GM12892 (cell line): ENCODE data around the gene PDGFB.

Source experiments
- POLR2A ChIP-seq: IDR thresholded peaks from 2 replicates; pipeline ENCODE4 v1.6.1; 2011; ENCODE audit warnings: low read depth, low read length, control low read depth
- POLR2AphosphoS5 ChIP-seq: IDR thresholded peaks from 2 replicates; pipeline ENCODE4 v1.6.1; 2011; ENCODE audit warnings: low read depth, low read length, control low read depth
- TAF1 ChIP-seq: IDR thresholded peaks from 2 replicates; pipeline ENCODE4 v1.6.1; 2011; ENCODE audit warnings: low read depth, mild to moderate bottlenecking, control low read depth, low read length, borderline replicate concordance

DNA sequence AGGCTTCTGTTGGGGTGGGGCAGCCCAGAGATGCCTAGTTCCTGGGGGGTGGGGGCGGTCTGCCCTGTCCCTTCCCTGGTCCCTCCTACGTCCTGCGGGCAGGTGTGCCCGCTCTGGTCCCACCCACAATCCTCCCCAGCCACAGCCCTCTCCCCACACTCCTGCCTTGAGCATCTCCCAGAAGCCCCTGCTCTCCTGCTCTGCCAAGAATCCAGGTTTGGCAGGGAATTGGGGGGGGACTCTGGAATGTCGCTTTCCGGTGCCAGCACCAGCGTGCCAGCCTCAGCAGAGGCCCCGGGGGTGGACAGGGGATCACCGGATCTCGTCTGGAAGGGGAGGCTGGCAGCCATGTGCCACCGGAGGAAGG, 11.4 kb upstream of the PDGFB start:
- TF ChIP-seq POLR2AphosphoS5 (no peak), POLR2A (no peak), TAF1 (no peak)
